KMS-11 (cell line): ENCODE measurements around the gene HABP4.

Experiments used
- H2AFZ ChIP-seq: fragments of 200-600 bp; sonication (generic); 2 replicates; pipeline ENCODE4 v1.6.1; 2016; ENCODE audit warnings: antibody characterized with exemption, mixed run types, low read depth
- H3K27ac ChIP-seq: fragments of 200-600 bp; sonication (generic); 2 replicates; pipeline ENCODE4 v1.6.1; 2016; ENCODE audit warnings: mild to moderate bottlenecking, mixed run types
- H3K27me3 ChIP-seq: fragments of 200-600 bp; sonication (generic); 2 replicates; pipeline ENCODE4 v1.6.1; 2017; ENCODE audit warnings: mild to moderate bottlenecking, low read depth, mixed run types, moderate library complexity; ENCODE audit not compliant: insufficient read depth
- H3K36me3 ChIP-seq: fragments of 200-600 bp; sonication (generic); 2 replicates; pipeline ENCODE4 v1.6.1; 2017; ENCODE audit warnings: mild to moderate bottlenecking, mixed run types; ENCODE audit not compliant: insufficient read depth
- H3K4me1 ChIP-seq: fragments of 200-600 bp; sonication (generic); 2 replicates; pipeline ENCODE4 v1.6.1; 2016; ENCODE audit warnings: mild to moderate bottlenecking, low read depth, mixed run types; ENCODE audit not compliant: poor library complexity, severe bottlenecking
- H3K4me2 ChIP-seq: fragments of 200-600 bp; sonication (generic); 2 replicates; pipeline ENCODE4 v1.7.0; 2016; ENCODE audit warnings: mild to moderate bottlenecking, mixed run types
- H3K4me3 ChIP-seq: fragments of 200-600 bp; sonication (generic); IDR thresholded peaks from 2 replicates; pipeline ENCODE4 v1.6.1; 2017; ENCODE audit warnings: low read depth, low read length, mixed read lengths; ENCODE audit not compliant: insufficient read depth
- H3K79me2 ChIP-seq: fragments of 200-600 bp; sonication (generic); 2 replicates; pipeline ENCODE4 v1.6.1; 2016; ENCODE audit warnings: low read depth, mixed run types; ENCODE audit not compliant: insufficient read depth
- H3K9ac ChIP-seq: fragments of 200-600 bp; sonication (generic); 2 replicates; pipeline ENCODE4 v1.6.1; 2016; ENCODE audit warnings: mild to moderate bottlenecking, mixed run types
- H4K20me1 ChIP-seq: fragments of 200-600 bp; sonication (generic); 2 replicates; pipeline ENCODE4 v1.6.1; 2016; ENCODE audit warnings: mild to moderate bottlenecking, mixed run types; ENCODE audit not compliant: insufficient read depth
- TF ChIP-seq, protein P1 (sequence below): fragments of 200-600 bp; sonication (generic); conservative IDR thresholded peaks from 2 replicates; pipeline ENCODE4 v1.6.1; 2017; ENCODE audit warnings: low read depth, mild to moderate bottlenecking, antibody characterized with exemption, low read length, moderate library complexity, mixed read lengths

The HABP4 gene

DNA sequence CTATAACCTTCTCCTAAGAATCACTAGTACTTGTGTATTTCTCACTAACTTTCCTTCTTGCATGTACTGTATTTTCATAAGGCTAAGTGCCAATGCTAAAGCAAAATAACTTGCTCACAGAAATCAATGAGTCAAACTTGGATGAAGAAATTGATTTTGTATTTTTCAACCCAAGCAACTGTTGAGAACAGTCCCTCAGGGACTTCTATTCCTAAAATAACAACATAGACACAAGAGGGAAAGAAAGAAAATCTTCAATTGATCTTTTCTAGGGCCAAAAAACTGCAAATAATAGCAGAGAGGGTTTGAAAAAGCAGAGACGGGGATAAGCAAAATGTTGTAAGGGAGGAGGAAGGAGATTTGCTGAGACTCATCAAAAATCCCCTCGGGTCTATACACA, 69.8 kb downstream of the HABP4 start:
- Histone ChIP-seq H3K36me3 (no peaks in the 10 kb centered on the region), H4K20me1 (no peaks in the 10 kb centered on the region), H2AFZ (no peak overlapping the region), H3K27me3 (no peaks in the 10 kb centered on the region), H3K4me2 (no peak overlapping the region), H3K79me2 (no peaks in the 10 kb centered on the region), H3K27ac (no peak overlapping the region), H3K9ac (no peak overlapping the region), H3K4me3 (no peak overlapping the region), H3K4me1 (no peaks in the 10 kb centered on the region)
- TF ChIP-seq, protein P1, sequence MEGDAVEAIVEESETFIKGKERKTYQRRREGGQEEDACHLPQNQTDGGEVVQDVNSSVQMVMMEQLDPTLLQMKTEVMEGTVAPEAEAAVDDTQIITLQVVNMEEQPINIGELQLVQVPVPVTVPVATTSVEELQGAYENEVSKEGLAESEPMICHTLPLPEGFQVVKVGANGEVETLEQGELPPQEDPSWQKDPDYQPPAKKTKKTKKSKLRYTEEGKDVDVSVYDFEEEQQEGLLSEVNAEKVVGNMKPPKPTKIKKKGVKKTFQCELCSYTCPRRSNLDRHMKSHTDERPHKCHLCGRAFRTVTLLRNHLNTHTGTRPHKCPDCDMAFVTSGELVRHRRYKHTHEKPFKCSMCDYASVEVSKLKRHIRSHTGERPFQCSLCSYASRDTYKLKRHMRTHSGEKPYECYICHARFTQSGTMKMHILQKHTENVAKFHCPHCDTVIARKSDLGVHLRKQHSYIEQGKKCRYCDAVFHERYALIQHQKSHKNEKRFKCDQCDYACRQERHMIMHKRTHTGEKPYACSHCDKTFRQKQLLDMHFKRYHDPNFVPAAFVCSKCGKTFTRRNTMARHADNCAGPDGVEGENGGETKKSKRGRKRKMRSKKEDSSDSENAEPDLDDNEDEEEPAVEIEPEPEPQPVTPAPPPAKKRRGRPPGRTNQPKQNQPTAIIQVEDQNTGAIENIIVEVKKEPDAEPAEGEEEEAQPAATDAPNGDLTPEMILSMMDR: no peak

DNA sequence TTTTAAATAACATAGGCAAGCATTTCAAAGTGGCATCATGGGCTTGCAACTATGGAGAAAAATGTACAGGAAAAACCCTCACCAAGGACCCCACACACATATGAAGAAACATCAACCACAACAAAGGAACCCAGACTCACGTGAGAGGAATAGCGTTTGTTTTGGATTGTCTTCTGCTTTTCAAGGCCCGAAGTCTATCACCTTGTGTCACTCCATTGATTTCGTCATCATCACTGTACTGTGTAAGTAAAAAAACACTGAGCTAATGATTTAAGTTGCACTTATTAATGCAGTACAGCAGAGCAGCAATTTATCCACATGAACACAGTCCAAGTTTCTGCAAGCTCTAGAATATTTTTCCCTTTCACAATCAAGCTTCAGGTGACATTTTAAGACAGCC, 72.4 kb downstream of the HABP4 start:
- Histone ChIP-seq H3K27me3 (no peaks in the 10 kb centered on the region), H3K9ac (no peak overlapping the region), H3K4me2 (no peak overlapping the region), H3K79me2 (no peaks in the 10 kb centered on the region), H3K4me1 (no peaks in the 10 kb centered on the region), H3K36me3 (no peaks in the 10 kb centered on the region), H4K20me1 (no peaks in the 10 kb centered on the region), H3K4me3 (no peak overlapping the region), H3K27ac (no peak overlapping the region), H2AFZ (no peak overlapping the region)
- TF ChIP-seq, protein P1: no peak

DNA sequence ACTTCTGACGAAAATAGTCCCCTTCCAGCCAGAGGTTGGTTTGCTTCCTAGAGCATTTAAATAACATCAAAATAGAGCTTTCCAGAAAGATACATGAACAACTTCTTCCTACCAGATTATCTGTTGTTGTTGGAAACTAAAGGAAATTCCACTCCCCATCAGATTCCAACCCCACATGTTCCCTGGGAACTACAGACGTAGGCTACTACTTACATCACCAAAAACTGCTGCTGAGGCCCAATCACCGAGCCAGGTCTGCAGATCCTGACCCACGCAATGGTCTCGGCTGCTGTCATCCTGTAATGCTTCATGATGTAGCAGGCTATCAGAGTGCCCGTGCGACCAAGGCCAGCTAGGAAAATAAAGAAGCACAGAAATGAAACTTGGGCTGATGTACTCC, 73.4 kb downstream of the HABP4 start:
- H3K27me3 ChIP-seq: no peaks in the 10 kb centered on the region
- no peaks in the 10 kb centered on the region for H3K79me2 ChIP-seq

DNA sequence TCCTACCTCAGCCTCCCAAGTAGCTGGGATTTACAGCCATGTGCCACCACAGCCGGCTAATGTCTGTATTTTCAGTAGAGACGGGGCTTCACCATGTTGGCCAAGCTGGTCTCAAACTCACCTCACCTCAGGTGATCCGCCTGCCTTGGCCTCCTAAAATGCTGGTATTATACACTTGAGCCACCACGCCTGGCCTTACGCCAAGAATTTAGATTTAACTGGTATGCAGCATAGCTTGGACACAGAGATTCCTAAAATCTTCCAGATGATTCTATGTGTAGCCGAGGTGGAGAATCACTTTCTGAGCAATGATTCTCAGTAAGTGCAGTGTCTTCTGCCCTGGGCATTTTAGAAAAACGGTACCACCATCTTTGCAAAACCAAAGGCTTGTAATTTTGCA, 74.1 kb downstream of the HABP4 start:
- no peaks in the 10 kb centered on the region for H3K27me3 ChIP-seq
- TF ChIP-seq, protein P1: no peak
- no peak overlapping the region for H3K4me2 ChIP-seq
- no peak overlapping the region for H3K9ac ChIP-seq
- H4K20me1 ChIP-seq: no peaks in the 10 kb centered on the region
- H3K4me1 ChIP-seq: no peaks in the 10 kb centered on the region
- no peak overlapping the region for H3K27ac ChIP-seq
- no peaks in the 10 kb centered on the region for H3K79me2 ChIP-seq
- H3K4me3 ChIP-seq: no peak overlapping the region
- H3K36me3 ChIP-seq: no peaks in the 10 kb centered on the region
- H2AFZ ChIP-seq: no peak overlapping the region

More for the DNA sequence above, 73.4 kb downstream of the HABP4 start:
- no peak overlapping the region for H3K9ac ChIP-seq
- H3K4me1 ChIP-seq: no peaks in the 10 kb centered on the region
- H3K4me3 ChIP-seq: no peak overlapping the region
- H2AFZ ChIP-seq: no peak overlapping the region
- no peaks in the 10 kb centered on the region for H4K20me1 ChIP-seq
- no peaks in the 10 kb centered on the region for H3K36me3 ChIP-seq
- TF ChIP-seq, protein P1: no peak
- H3K27ac ChIP-seq: no peak overlapping the region
- H3K4me2 ChIP-seq: no peak overlapping the region
